GM12878 (cell line): Measurements from ENCODE around the gene BBS10. TPM values are rescaled to one million over a fixed set of nuclear protein-coding genes. Genes with fewer than 3 reads are reported as not detected.

Experiments
- CHD2 ChIP-seq: IDR thresholded peaks from 2 replicates; pipeline ENCODE4 v1.6.1; 2011; ENCODE audit warnings: low read depth, low read length, improper control_type of control experiment, borderline replicate concordance
- E2F8 ChIP-seq: fragments of 450-650 bp; IDR thresholded peaks from 2 replicates; pipeline ENCODE4 v1.6.1; 2018; ENCODE audit warnings: mild to moderate bottlenecking, low read depth, moderate library complexity; ENCODE audit not compliant: partially characterized antibody
- HCFC1 ChIP-seq: fragments of 150-350 bp; IDR thresholded peaks from 2 replicates; pipeline ENCODE4 v1.6.1; 2014; ENCODE audit warnings: low read length
- IKZF2 ChIP-seq, 2 experiments: fragments of 450-650 bp; IDR thresholded peaks; 2 replicates each; pipeline ENCODE4 v1.6.1; 2017; ENCODE audit warnings: mild to moderate bottlenecking in 2 of 2, moderate library complexity in 2 of 2
- IRF3 ChIP-seq: fragments of 450-650 bp; IDR thresholded peaks from 2 replicates; pipeline ENCODE4 v1.6.1; 2014; ENCODE audit warnings: mild to moderate bottlenecking
- IRF4 ChIP-seq: IDR thresholded peaks from 2 replicates; pipeline ENCODE4 v1.6.1; 2011; ENCODE audit warnings: low read depth, low read length
- IRF5 ChIP-seq: fragments of 450-650 bp; IDR thresholded peaks from 2 replicates; pipeline ENCODE4 v1.6.1; 2017; ENCODE audit warnings: borderline replicate concordance
- JUNB ChIP-seq: IDR thresholded peaks from 2 replicates; pipeline ENCODE4 v1.6.1; 2016; ENCODE audit warnings: antibody characterized with exemption, mild to moderate bottlenecking
- MLLT1 ChIP-seq: fragments of 450-650 bp; IDR thresholded peaks from 2 replicates; pipeline ENCODE4 v1.6.1; 2016; ENCODE audit warnings: mild to moderate bottlenecking
- MTA3 ChIP-seq: IDR thresholded peaks from 2 replicates; pipeline ENCODE4 v1.6.1; 2012; ENCODE audit warnings: low read length, inconsistent platforms, borderline replicate concordance
- NBN ChIP-seq: fragments of 450-650 bp; IDR thresholded peaks from 2 replicates; pipeline ENCODE4 v1.6.1; 2016
- NFXL1 ChIP-seq: fragments of 450-650 bp; IDR thresholded peaks from 2 replicates; pipeline ENCODE4 v1.6.1; 2017; ENCODE audit warnings: antibody characterized with exemption, mild to moderate bottlenecking, borderline replicate concordance
- PML ChIP-seq: IDR thresholded peaks from 2 replicates; pipeline ENCODE4 v1.6.1; 2012; ENCODE audit warnings: low read length, inconsistent platforms
- RCOR1 ChIP-seq: conservative IDR thresholded peaks from 2 replicates; pipeline ENCODE4 v1.6.1; 2012; ENCODE audit warnings: low read depth, low read length, improper control_type of control experiment
- SMAD5 ChIP-seq: IDR thresholded peaks from 2 replicates; pipeline ENCODE4 v1.6.1; 2016; ENCODE audit warnings: antibody characterized with exemption, low read depth
- TARDBP ChIP-seq: IDR thresholded peaks from 2 replicates; pipeline ENCODE4 v1.6.1; 2016; ENCODE audit warnings: borderline replicate concordance
- ZNF592 ChIP-seq: fragments of 450-650 bp; IDR thresholded peaks from 2 replicates; pipeline ENCODE4 v1.6.1; 2017; ENCODE audit warnings: mild to moderate bottlenecking, moderate library complexity
- polyA plus RNA-seq, 11 experiments: library from polyadenylated mRNA; depleted of rRNA in 4 of 11; unstranded in 6 of 11; stranded (reverse) in 5 of 11; fragments of >200 nt; fragmentation: Nextera tagmentation in 4 of 11; fragmentation: Illumina TruSeq in 1 of 11; extraction: Ambion mirVana in 4 of 11; extraction: Trizol in 1 of 11; gene quantifications; 1 replicate in 1 of 11; 2 replicates in 10 of 11; pipeline versions ENCODE4 v1.2.1 to v1.2.3, GENCODE V29; 2011 to 2016; ENCODE audit warnings: inconsistent platforms in 2 of 11, missing spikeins in 2 of 11, low read depth in 1 of 11
- total RNA-seq, 4 experiments: library from RNA; depleted of rRNA in 3 of 4; stranded (reverse); fragments of >200 nt in 3 of 4; fragmentation: Illumina TruSeq in 1 of 4; extraction: Trizol in 1 of 4; gene quantifications; 2 replicates each; pipeline versions ENCODE4 v1.2.1 to v1.2.3, GENCODE V29; 2013 to 2021
- TF ChIP-seq, protein P1 (sequence below): fragments of 450-650 bp; IDR thresholded peaks from 2 replicates; pipeline ENCODE4 v1.6.1; 2017; ENCODE audit warnings: low read depth, mild to moderate bottlenecking, moderate library complexity

Gene BBS10
- total and polyA plus RNA-seq, 10 of the 15 experiments (the other 5 are each of a cell fraction or from before 2014, with no cell fraction given) = 1.2 to 9.8 (median 5.9) TPM

- no peak for TF ChIP-seq IRF3
- no peak for TF ChIP-seq IRF4
- peak; percentile 55 for TF ChIP-seq MLLT1
- TF ChIP-seq, protein P1, sequence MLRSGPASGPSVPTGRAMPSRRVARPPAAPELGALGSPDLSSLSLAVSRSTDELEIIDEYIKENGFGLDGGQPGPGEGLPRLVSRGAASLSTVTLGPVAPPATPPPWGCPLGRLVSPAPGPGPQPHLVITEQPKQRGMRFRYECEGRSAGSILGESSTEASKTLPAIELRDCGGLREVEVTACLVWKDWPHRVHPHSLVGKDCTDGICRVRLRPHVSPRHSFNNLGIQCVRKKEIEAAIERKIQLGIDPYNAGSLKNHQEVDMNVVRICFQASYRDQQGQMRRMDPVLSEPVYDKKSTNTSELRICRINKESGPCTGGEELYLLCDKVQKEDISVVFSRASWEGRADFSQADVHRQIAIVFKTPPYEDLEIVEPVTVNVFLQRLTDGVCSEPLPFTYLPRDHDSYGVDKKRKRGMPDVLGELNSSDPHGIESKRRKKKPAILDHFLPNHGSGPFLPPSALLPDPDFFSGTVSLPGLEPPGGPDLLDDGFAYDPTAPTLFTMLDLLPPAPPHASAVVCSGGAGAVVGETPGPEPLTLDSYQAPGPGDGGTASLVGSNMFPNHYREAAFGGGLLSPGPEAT = peak; percentile 96
- no peak for TF ChIP-seq MTA3
- TF ChIP-seq IKZF2 (IDR thresholded peaks at IDR 0.05) = no peak
- peak; percentile 62 for TF ChIP-seq HCFC1
- TF ChIP-seq IRF5 = no peak
- peak; percentile 75; the same call in 1 of the 2 replicates for TF ChIP-seq NBN
- no peak for TF ChIP-seq ZNF592
- TF ChIP-seq TARDBP = no peak
- TF ChIP-seq PML = peak; percentile 81
- TF ChIP-seq RCOR1 = no peak
- no peak for TF ChIP-seq NFXL1
- peak; percentile 88 for TF ChIP-seq E2F8
- TF ChIP-seq SMAD5 = peak; percentile 76
- peak; percentile 45; the same call in 1 of the 2 replicates for TF ChIP-seq CHD2
- no peak for TF ChIP-seq JUNB
These were observed at the start of gene BBS10 (continued) for GRCh38 chr12:76348079-76348901.
